ENCODE data around the gene RPS6KL1. TPM values are rescaled to one million over a fixed set of nuclear protein-coding genes. Genes with fewer than 3 reads are reported as not detected.
"Not testable (repeated sequence)": the region's sequence is repeated elsewhere in the genome, so short reads cannot be mapped to it uniquely, and the experiment has no call there.

Gene RPS6KL1
- total RNA-seq, 1 donor from 2014 or later = 6.1 TPM

- Histone ChIP-seq H3K4me3 (ENCODE audit: low read depth, low read length) (no peak overlapping the region), H3K36me3 (ENCODE audit: control insufficient read depth, insufficient read depth, low read length) (peaks cover 2% of the 10 kb centered on the region), H3K27me3 (ENCODE audit: control insufficient read depth, insufficient read depth, low read length) (no peaks in the 10 kb centered on the region)
- DNase-seq (ENCODE audit: low read depth) (no peak), FAIRE-seq (peak; percentile 36)
- no peak for TF ChIP-seq CTCF (IDR thresholded peaks at IDR 0.05; ENCODE audit: insufficient read depth, low read length, severe bottlenecking)
Observed at GRCh38 chr14:74936731-74937130, 13.7 kb upstream of the RPS6KL1 start.

GRCh38 chr14:74936151-74936550 lies 13.1 kb upstream of the RPS6KL1 start:
- TF ChIP-seq CTCF (IDR thresholded peaks at IDR 0.05; ENCODE audit: insufficient read depth, low read length, severe bottlenecking) = no peak
- DNase-seq (ENCODE audit: low read depth) = no peak
- no peak for FAIRE-seq
- H3K4me3 ChIP-seq (ENCODE audit: low read depth, low read length) = no peak overlapping the region
- no peaks in the 10 kb centered on the region for H3K27me3 ChIP-seq (ENCODE audit: control insufficient read depth, insufficient read depth, low read length)
- H3K36me3 ChIP-seq (ENCODE audit: control insufficient read depth, insufficient read depth, low read length) = no peaks in the 10 kb centered on the region

GRCh38 chr14:74935360-74935680 lies 12.3 kb upstream of the RPS6KL1 start:
- TF ChIP-seq CTCF (IDR thresholded peaks at IDR 0.05; ENCODE audit: insufficient read depth, low read length, severe bottlenecking) = no peak
- H3K36me3 ChIP-seq (ENCODE audit: control insufficient read depth, insufficient read depth, low read length) = no peaks in the 10 kb centered on the region
- FAIRE-seq = no peak
- no peaks in the 10 kb centered on the region for H3K27me3 ChIP-seq (ENCODE audit: control insufficient read depth, insufficient read depth, low read length)
- H3K4me3 ChIP-seq (ENCODE audit: low read depth, low read length) = no peak overlapping the region
- DNase-seq (ENCODE audit: low read depth) = no peak

- no peak for FAIRE-seq
- TF ChIP-seq CTCF (IDR thresholded peaks at IDR 0.05; ENCODE audit: insufficient read depth, low read length, severe bottlenecking) = no peak
- Histone ChIP-seq H3K36me3 (ENCODE audit: control insufficient read depth, insufficient read depth, low read length) (no peaks in the 10 kb centered on the region), H3K4me3 (ENCODE audit: low read depth, low read length) (no peak overlapping the region), H3K27me3 (ENCODE audit: control insufficient read depth, insufficient read depth, low read length) (no peaks in the 10 kb centered on the region)
- DNase-seq (ENCODE audit: low read depth) = no peak
Observed at GRCh38 chr14:74934476-74935359, 11.7 kb upstream of the RPS6KL1 start.

GRCh38 chr14:74934041-74934440 lies 11.0 kb upstream of the RPS6KL1 start:
- no peaks in the 10 kb centered on the region for H3K36me3 ChIP-seq (ENCODE audit: control insufficient read depth, insufficient read depth, low read length)
- H3K27me3 ChIP-seq (ENCODE audit: control insufficient read depth, insufficient read depth, low read length) = no peaks in the 10 kb centered on the region
- no peak for DNase-seq (ENCODE audit: low read depth)
- TF ChIP-seq CTCF (IDR thresholded peaks at IDR 0.05; ENCODE audit: insufficient read depth, low read length, severe bottlenecking) = no peak
- FAIRE-seq = no peak
- no peak overlapping the region for H3K4me3 ChIP-seq (ENCODE audit: low read depth, low read length)

GRCh38 chr14:74932936-74933335 lies 9.9 kb upstream of the RPS6KL1 start:
- H3K4me3 ChIP-seq (ENCODE audit: low read depth, low read length); H3K36me3 ChIP-seq (ENCODE audit: control insufficient read depth, insufficient read depth, low read length); FAIRE-seq; DNase-seq (ENCODE audit: low read depth); H3K27me3 ChIP-seq (ENCODE audit: control insufficient read depth, insufficient read depth, low read length): not testable (repeated sequence)
